Fibroblast of lung (primary cell): ENCODE measurements around the gene RNF32.

ENCODE experiments used
- CTCF ChIP-seq, 2 donors: IDR thresholded peaks in 1 of 2; conservative IDR thresholded peaks in 1 of 2; 1 replicate in 1 of 2; 2 replicates in 1 of 2; pipeline ENCODE4 v1.5.1; 2011 to 2012; ENCODE audit warnings: low read length in 2 of 2, control low read depth in 1 of 2, inconsistent platforms in 1 of 2, low read depth in 1 of 2, mild to moderate bottlenecking in 1 of 2
- EZH2 ChIP-seq: IDR thresholded peaks from 2 replicates; pipeline ENCODE4 v1.5.1; 2012; ENCODE audit warnings: low read length, control low read depth, mild to moderate bottlenecking; ENCODE audit errors: missing control alignments

GRCh38 chr7:156703209-156703608 is 62.6 kb downstream of the RNF32 start:
- TF ChIP-seq CTCF (conservative IDR thresholded peaks at IDR 0.05 in 1 of 2, IDR thresholded peaks at IDR 0.05 in 1 of 2; ENCODE audit: low read depth in 1 of 2, low read length in 2 of 2) (no peak), EZH2 (no peak)
